Measurements from ENCODE around the gene ELFN1.

- TF ChIP-seq CTCF (IDR thresholded peaks at IDR 0.05; ENCODE audit: borderline replicate concordance, extremely low read depth, low read length, poor library complexity, severe bottlenecking) (no peak), EZH2 (IDR thresholded peaks at IDR 0.05; ENCODE audit: borderline replicate concordance, low read depth, low read length, severe bottlenecking) (no peak)
Observed at GRCh38 chr7:1622441-1622840, 47.6 kb upstream of the ELFN1 start.

All from DND-41 (cell line).